Adrenal gland (tissue), 5 donors: ENCODE measurements around the gene ARHGEF7.

Source experiments
- CTCF ChIP-seq, 6 experiments: fragments of 450-650 bp in 4 of 6; fragments of 200-600 bp in 2 of 6; sonication (generic) in 1 of 6; IDR thresholded peaks; 1 replicate in 5 of 6; 2 replicates in 1 of 6; pipeline versions ENCODE4 v1.5.1 to v1.8.0; 2016 to 2021; ENCODE audit warnings: antibody characterized with exemption in 6 of 6, mild to moderate bottlenecking in 2 of 6, moderate library complexity in 1 of 6
- POLR2A ChIP-seq, 2 donors: fragments of 450-650 bp; IDR thresholded peaks; one replicate each; pipeline ENCODE4 v1.6.1; 2017; ENCODE audit warnings: antibody characterized with exemption in 2 of 2, mild to moderate bottlenecking in 2 of 2, moderate library complexity in 1 of 2
- donor health status: DM: no; HTN: no; CAD: no.

- TF ChIP-seq CTCF (IDR thresholded peaks at IDR 0.05) = no peak
- no peak for TF ChIP-seq POLR2A (IDR thresholded peaks at IDR 0.05)
Measured at GRCh38 chr13:111267784-111268183, 152.7 kb downstream of the ARHGEF7 start.
